Suprapubic skin (tissue), 4 donors: ENCODE measurements around the gene CNDP1.

Experiments
- EP300 ChIP-seq: sonication (generic); formaldehyde crosslinking; IDR thresholded peaks from one replicate; pipeline ENCODE4 v1.6.1; 2017; ENCODE audit warnings: antibody characterized with exemption
- POLR2A ChIP-seq, 2 donors: fragments of 450-650 bp; IDR thresholded peaks; one replicate each; pipeline ENCODE4 v1.6.1; 2017; ENCODE audit warnings: antibody characterized with exemption in 2 of 2, mild to moderate bottlenecking in 2 of 2, moderate library complexity in 2 of 2
- POLR2AphosphoS5 ChIP-seq, 3 donors: sonication (generic); formaldehyde crosslinking; IDR thresholded peaks; one replicate each; pipeline ENCODE4 v1.6.1; 2017; ENCODE audit warnings: antibody characterized with exemption in 3 of 3
- TF ChIP-seq, protein P1 (sequence below), 2 donors: fragments of 200-600 bp in 1 of 2; fragments of 450-650 bp in 1 of 2; sonication (generic) in 1 of 2; IDR thresholded peaks; one replicate each; pipeline ENCODE4 v1.5.1; 2016 to 2019; ENCODE audit warnings: antibody characterized with exemption in 2 of 2, mild to moderate bottlenecking in 1 of 2, moderate library complexity in 1 of 2

DNA sequence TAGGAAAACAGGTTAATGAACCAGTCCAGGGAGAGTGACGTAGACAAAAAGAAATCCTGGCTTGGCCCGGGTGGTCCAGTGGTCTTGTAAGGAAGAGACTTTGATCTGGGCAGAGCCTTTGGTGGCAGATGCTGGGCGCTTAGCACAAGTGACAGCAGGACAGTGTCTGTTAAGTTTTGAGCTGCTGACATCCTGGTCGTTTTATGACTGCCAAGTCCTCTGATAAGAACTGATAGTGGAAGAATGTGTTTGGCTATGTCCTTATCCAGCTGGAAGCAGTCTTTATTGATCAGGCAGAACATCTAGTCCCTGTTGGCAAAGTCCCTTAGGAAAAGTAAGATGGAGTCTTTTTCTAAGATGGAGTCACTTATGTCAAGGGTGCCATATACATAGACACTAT, 36.0 kb downstream of the CNDP1 start:
- TF ChIP-seq, protein P1, sequence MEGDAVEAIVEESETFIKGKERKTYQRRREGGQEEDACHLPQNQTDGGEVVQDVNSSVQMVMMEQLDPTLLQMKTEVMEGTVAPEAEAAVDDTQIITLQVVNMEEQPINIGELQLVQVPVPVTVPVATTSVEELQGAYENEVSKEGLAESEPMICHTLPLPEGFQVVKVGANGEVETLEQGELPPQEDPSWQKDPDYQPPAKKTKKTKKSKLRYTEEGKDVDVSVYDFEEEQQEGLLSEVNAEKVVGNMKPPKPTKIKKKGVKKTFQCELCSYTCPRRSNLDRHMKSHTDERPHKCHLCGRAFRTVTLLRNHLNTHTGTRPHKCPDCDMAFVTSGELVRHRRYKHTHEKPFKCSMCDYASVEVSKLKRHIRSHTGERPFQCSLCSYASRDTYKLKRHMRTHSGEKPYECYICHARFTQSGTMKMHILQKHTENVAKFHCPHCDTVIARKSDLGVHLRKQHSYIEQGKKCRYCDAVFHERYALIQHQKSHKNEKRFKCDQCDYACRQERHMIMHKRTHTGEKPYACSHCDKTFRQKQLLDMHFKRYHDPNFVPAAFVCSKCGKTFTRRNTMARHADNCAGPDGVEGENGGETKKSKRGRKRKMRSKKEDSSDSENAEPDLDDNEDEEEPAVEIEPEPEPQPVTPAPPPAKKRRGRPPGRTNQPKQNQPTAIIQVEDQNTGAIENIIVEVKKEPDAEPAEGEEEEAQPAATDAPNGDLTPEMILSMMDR (IDR thresholded peaks at IDR 0.05): no peak
- TF ChIP-seq POLR2A (IDR thresholded peaks at IDR 0.05) (no peak), POLR2AphosphoS5 (IDR thresholded peaks at IDR 0.05) (no peak), EP300 (no peak)
